ENCODE measurements around the gene PTTG1.

Gene PTTG1

DNA sequence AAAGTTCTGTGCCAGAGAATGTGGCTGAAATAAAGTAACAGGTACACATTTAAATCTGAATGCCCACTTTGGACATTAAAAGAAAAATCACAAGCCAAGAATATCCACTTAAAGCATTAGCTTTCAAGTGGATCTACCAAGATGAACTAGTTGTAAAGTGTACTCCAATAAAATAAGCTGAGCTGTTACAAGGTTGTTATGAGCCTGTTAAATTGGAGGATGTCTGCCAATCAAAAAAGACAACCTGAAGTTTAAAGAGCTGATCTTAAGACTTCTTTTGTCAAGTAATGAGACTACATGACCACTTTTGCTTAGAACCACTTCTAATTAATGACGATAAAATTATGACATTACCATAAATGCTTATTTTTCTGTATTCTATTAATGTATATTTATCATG is 24.2 kb upstream of the PTTG1 start:
- Histone ChIP-seq H3K27me3 (ENCODE audit: insufficient read depth, insufficient read length) (no peaks in the 10 kb centered on the region), H3K4me3 (ENCODE audit: insufficient read length, low read depth) (no peak overlapping the region), H3K9ac (ENCODE audit: insufficient read length, low read depth) (no peak overlapping the region), H3K9me3 (ENCODE audit: insufficient read depth, low read length) (no peaks in the 10 kb centered on the region), H3K4me1 (ENCODE audit: insufficient read depth, insufficient read length) (no peaks in the 10 kb centered on the region), H3K36me3 (ENCODE audit: insufficient read depth, insufficient read length, low read length) (peaks cover 11% of the 10 kb centered on the region)
- no peak for DNase-seq (ENCODE audit: low read depth, low spot score)
- TF ChIP-seq SUZ12 (IDR thresholded peaks at IDR 0.05; ENCODE audit: extremely low read depth, insufficient read depth, insufficient read length) (no peak), ZNF274 (IDR thresholded peaks at IDR 0.05; ENCODE audit: low read depth, low read length) (no peak)

DNA sequence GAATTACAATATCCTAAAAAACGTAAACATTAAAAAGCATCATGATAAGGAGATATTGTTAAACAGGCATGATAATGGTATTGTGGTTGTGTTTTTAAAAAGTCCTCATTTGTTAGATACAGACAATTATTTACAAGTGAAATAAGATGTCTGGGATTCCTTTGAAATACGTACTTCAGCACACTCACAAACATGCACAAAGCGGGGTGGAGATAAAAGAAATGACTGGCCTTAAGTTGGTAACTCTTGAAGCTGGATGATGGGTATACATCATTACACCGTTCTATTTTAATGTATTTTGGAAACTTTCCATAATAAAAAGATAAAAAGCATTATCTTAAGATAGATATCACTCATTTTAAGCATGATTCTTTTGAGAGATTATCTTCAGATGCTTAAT is 22.8 kb upstream of the PTTG1 start:
- Histone ChIP-seq H3K4me1 (ENCODE audit: insufficient read depth, insufficient read length) (no peaks in the 10 kb centered on the region), H3K36me3 (ENCODE audit: insufficient read depth, insufficient read length, low read length) (peaks cover 18% of the 10 kb centered on the region), H3K9me3 (ENCODE audit: insufficient read depth, low read length) (no peaks in the 10 kb centered on the region), H3K4me3 (ENCODE audit: insufficient read length, low read depth) (peak overlapping the region; percentile 81), H3K9ac (ENCODE audit: insufficient read length, low read depth) (peak overlapping the region; percentile 97), H3K27me3 (ENCODE audit: insufficient read depth, insufficient read length) (no peaks in the 10 kb centered on the region)
- DNase-seq (ENCODE audit: low read depth, low spot score) = no peak
- TF ChIP-seq YY1 (IDR thresholded peaks at IDR 0.05; ENCODE audit: insufficient read depth, insufficient read length) = no peak
- TF ChIP-seq SUZ12 (IDR thresholded peaks at IDR 0.05; ENCODE audit: extremely low read depth, insufficient read depth, insufficient read length) = no peak

DNA sequence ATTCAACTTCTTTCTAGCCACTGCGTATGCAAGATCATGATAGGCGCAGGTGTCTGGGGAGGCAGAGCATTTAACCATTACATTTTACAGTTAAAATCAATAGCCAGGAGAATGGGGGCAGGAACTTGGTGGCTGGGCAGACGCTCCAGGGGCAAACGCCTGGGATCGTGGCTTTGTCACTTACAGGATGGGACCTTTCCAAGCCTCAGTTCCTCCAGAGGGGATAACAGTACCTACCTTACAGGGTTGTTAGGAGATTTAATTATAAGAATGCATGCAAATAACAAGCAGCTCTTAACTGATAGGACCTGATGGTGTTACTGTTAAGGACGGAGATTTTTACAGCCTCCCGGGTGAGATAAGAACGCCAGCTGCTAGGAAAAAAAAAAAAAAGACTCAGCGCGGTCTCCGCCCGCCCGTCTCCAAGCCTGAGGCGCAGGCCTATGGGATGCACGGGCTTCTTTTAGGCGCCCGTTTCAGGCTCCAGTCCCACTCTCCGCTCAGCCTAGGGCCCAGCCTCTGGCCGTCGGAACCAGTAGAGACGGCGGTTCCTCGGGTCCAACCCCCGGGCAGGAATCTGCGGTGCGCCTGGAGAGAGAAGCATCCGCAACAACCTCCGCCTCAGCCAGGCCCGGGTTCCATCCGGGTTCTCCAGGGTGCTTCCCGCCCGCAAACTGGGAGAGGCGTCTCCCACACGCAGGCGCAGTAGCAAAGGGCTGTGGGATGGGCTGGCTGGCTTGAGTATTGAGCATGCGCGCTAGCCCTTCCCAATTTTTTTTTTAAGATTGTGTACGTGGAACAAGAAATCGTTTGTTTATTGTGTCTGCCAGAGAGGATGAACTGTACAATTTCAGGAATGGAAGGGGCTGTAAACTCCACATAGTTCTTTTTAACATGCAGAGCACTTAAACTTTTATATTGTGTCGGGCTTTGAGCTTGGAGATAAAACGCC is 22.0 kb upstream of the PTTG1 start, which contains the start of gene FAM200C:
Gene FAM200C, minus strand, starts transcription at position 653 of the 952 bp plus-strand sequence. CDS start 4,564 bp downstream, outside the sequence.
- DNase-seq (ENCODE audit: low read depth, low spot score) = peak; percentile 77
- H3K4me3 ChIP-seq (ENCODE audit: insufficient read length, low read depth) = peak within 1 kb of the TSS; percentile 81
- H3K27me3 ChIP-seq (ENCODE audit: insufficient read depth, insufficient read length) = no peaks in the 10 kb centered on the region
- no peaks in the 10 kb centered on the region for H3K9me3 ChIP-seq (ENCODE audit: insufficient read depth, low read length)
- H3K4me1 ChIP-seq (ENCODE audit: insufficient read depth, insufficient read length) = no peaks in the 10 kb centered on the region
- TF ChIP-seq SUZ12 (IDR thresholded peaks at IDR 0.05; ENCODE audit: extremely low read depth, insufficient read depth, insufficient read length) (no peak), YY1 (IDR thresholded peaks at IDR 0.05; ENCODE audit: insufficient read depth, insufficient read length) (no peak), ZNF274 (IDR thresholded peaks at IDR 0.05; ENCODE audit: low read depth, low read length) (no peak)
- H3K36me3 ChIP-seq (ENCODE audit: insufficient read depth, insufficient read length, low read length) = peaks cover 23% of the 10 kb centered on the region
- peak within 1 kb of the TSS; percentile 97 for H3K9ac ChIP-seq (ENCODE audit: insufficient read length, low read depth)

DNA sequence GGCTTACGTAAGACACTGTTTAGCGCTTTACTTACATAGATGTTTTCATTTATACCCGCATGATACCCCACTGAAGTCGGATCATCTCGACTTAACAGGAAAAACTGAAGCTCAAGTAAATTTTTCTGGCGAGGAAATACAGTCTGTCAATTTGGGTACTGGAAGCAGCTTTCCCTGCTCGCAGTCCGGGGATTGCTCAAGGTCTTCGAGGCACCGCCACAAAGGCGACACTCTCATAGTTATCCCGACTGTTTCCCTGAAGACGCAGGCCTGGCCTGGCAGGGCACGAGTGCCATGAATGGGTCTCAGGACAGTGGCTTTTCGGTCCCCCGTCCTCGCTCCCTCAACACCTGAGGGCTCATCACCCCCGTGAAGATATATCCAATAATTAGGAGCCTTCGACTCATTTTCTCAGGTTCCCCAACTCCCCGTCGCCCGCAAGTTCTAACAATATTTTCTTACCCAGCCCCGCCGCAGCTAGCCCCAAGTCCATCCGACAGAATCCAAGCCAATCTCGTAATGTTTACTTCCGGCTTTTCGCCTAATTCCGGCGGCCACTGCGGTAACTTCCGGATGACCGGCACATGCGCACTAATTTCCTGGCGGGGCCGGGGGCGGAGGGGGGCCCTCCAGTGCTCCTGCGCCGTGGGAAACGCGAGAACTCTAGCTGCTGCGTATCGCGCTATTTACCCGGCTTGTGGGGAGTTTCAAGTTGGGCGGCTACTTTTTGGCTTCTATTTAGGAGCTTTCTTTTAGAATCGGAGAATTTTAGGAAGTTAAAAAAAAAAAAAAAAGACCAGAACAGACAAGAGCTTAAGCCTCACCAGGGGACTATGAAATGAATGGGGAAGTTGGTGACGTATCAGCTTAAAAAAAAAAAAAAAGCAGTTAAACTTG is 2.8 kb upstream of the PTTG1 start, which contains the start of gene SLU7:
Gene SLU7, minus strand, starts transcription at position 521 of the 897 bp plus-strand sequence. CDS start 3,787 bp downstream, outside the sequence.
- peaks cover 26% of the 10 kb centered on the region for H3K36me3 ChIP-seq (ENCODE audit: insufficient read depth, insufficient read length, low read length)
- H3K9ac ChIP-seq (ENCODE audit: insufficient read length, low read depth) = peak within 1 kb of the TSS; percentile 91
- no peaks in the 10 kb centered on the region for H3K27me3 ChIP-seq (ENCODE audit: insufficient read depth, insufficient read length)
- H3K9me3 ChIP-seq (ENCODE audit: insufficient read depth, low read length) = no peaks in the 10 kb centered on the region
- H3K4me3 ChIP-seq (ENCODE audit: insufficient read length, low read depth) = peak within 1 kb of the TSS; percentile 88
- peaks cover 5% of the 10 kb centered on the region for H3K4me1 ChIP-seq (ENCODE audit: insufficient read depth, insufficient read length)
- peak; percentile 87 for DNase-seq (ENCODE audit: low read depth, low spot score)
- TF ChIP-seq ZNF274 (IDR thresholded peaks at IDR 0.05; ENCODE audit: low read depth, low read length) (no peak), YY1 (IDR thresholded peaks at IDR 0.05; ENCODE audit: insufficient read depth, insufficient read length) (no peak)

DNA sequence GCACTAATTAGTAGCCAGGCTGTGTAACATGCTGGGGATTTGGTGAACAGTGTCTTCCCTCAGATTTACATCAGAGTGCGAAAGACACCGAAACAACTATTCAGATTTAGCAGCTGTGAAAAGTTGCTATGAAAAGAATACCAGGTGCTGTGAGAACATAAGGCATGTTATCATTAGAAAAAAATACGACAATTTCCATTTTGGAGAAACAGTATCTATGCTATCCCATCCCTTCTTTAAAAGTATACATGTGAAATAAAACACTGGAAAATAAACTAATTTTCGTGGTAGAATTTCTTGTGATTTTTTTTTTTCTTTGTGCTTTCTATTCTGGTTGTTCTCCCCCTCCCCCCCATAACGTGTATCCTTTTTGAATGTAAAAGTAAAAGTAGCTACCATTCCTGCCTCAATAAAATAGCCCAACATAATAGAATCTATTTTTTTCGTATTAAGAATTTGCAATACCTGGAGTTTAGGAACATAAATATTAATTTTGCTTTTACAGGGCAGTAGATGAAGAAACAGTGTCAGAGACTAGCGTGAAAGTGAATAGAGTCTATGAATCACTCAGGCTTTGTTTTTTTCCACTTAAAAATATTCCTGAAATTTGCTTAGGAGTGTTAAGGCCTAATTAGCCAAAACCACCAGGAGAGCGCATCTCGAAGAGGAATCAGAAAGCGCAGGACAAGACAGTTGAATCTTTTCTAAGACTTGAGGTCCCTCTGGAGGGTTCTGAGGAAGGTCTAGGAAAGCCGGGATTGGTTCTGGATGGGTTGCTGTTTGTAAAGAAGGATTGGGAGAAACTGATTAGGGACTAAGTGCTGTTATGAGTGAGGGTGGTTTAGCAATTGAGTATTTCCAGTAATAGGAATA is 2.0 kb upstream of the PTTG1 start:
- Histone ChIP-seq H3K4me1 (ENCODE audit: insufficient read depth, insufficient read length) (peaks cover 5% of the 10 kb centered on the region), H3K36me3 (ENCODE audit: insufficient read depth, insufficient read length, low read length) (peaks cover 27% of the 10 kb centered on the region), H3K4me3 (ENCODE audit: insufficient read length, low read depth) (peak overlapping the region; percentile 88), H3K27me3 (ENCODE audit: insufficient read depth, insufficient read length) (no peaks in the 10 kb centered on the region), H3K9ac (ENCODE audit: insufficient read length, low read depth) (peak overlapping the region; percentile 81), H3K9me3 (ENCODE audit: insufficient read depth, low read length) (no peaks in the 10 kb centered on the region)
- TF ChIP-seq YY1 (IDR thresholded peaks at IDR 0.05; ENCODE audit: insufficient read depth, insufficient read length) (no peak), ZNF274 (IDR thresholded peaks at IDR 0.05; ENCODE audit: low read depth, low read length) (no peak), SUZ12 (IDR thresholded peaks at IDR 0.05; ENCODE audit: extremely low read depth, insufficient read depth, insufficient read length) (no peak)
- no peak for DNase-seq (ENCODE audit: low read depth, low spot score)

DNA sequence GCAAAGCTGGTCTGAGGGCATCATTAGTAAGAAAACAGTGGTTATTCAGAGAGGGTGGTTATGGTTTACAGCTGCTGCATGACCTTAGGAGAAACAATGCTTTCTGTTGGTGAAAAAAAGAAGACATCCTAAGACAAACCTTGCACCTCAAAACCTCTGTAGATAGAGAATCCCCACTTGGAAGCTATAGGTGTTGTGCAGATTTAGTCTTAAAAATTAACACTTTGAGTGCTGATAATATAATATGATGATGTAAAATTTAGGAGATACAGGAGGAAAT is 1.4 kb upstream of the PTTG1 start:
- H3K9me3 ChIP-seq (ENCODE audit: insufficient read depth, low read length) = no peaks in the 10 kb centered on the region
- no peak for DNase-seq (ENCODE audit: low read depth, low spot score)
- no peak overlapping the region for H3K4me3 ChIP-seq (ENCODE audit: insufficient read length, low read depth)
- peaks cover 29% of the 10 kb centered on the region for H3K36me3 ChIP-seq (ENCODE audit: insufficient read depth, insufficient read length, low read length)
- no peak overlapping the region for H3K9ac ChIP-seq (ENCODE audit: insufficient read length, low read depth)
- no peaks in the 10 kb centered on the region for H3K27me3 ChIP-seq (ENCODE audit: insufficient read depth, insufficient read length)
- peaks cover 5% of the 10 kb centered on the region for H3K4me1 ChIP-seq (ENCODE audit: insufficient read depth, insufficient read length)
- TF ChIP-seq ZNF274 (IDR thresholded peaks at IDR 0.05; ENCODE audit: low read depth, low read length) (no peak), YY1 (IDR thresholded peaks at IDR 0.05; ENCODE audit: insufficient read depth, insufficient read length) (no peak), SUZ12 (IDR thresholded peaks at IDR 0.05; ENCODE audit: extremely low read depth, insufficient read depth, insufficient read length) (no peak)
